GM06990 (cell line): ENCODE results near the gene RASD2.

Experiments
- DNase-seq: peaks from one replicate; pipeline ENCODE4 v3.0.0-alpha.2; 2011; ENCODE audit not compliant: insufficient read length; ENCODE audit errors: extremely low read depth
- H3K27me3 ChIP-seq: replicated peaks from 2 replicates; pipeline ENCODE4 v1.6.0; 2011; ENCODE audit warnings: low read length; ENCODE audit not compliant: control insufficient read depth, insufficient read depth
- H3K36me3 ChIP-seq: 2 replicates; pipeline ENCODE4 v1.5.1; 2011; ENCODE audit warnings: low read length; ENCODE audit not compliant: control insufficient read depth, insufficient read depth
- H3K4me3 ChIP-seq: replicated peaks from 2 replicates; pipeline ENCODE4 v1.5.1; 2011; ENCODE audit warnings: low read depth, mild to moderate bottlenecking, control low read depth, low read length
- CTCF ChIP-seq: IDR thresholded peaks from 2 replicates; pipeline ENCODE4 v1.5.1; 2011; ENCODE audit warnings: low read length, control low read depth, mild to moderate bottlenecking, inconsistent platforms; ENCODE audit not compliant: insufficient read depth, poor library complexity, severe bottlenecking

Gene RASD2

DNA sequence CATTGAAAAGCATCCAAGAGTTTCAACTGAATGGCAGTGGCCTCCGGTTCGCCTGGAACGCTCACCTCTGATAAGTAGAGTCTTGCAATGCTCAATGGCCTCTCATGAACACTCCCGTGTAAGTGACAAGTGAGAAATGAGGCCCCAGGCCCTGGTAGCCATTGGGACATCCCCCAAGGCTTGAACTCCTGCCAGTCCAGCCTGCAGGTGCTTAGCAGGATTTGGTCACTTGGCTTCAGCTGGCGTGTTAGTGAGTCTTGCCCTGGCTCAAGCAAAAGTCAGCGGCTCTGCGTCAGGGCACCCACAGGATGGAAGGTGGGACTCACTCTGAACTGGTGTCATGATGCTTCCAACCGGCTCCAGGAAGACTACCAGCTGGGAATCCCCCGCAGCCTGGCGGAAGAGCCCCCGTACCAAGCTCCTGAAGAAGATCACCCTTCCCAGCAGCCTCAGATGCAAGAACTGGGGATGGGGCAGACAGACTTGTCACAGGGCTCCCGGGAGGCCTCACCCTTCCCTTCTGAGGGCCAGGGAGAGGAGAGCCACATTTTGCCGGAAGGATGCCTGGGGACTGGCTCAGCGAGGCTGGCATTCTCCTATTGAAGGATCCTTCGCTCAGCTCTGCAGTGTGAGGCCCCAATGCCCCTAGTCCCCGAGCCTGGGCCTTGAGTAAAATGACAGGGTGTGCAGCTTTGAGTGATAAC lies 57.2 kb downstream of the RASD2 start:
- H3K27me3 ChIP-seq: no peaks in the 10 kb centered on the region
- no peak for TF ChIP-seq CTCF
- no peaks in the 10 kb centered on the region for H3K36me3 ChIP-seq
- no peak for DNase-seq
- no peak overlapping the region for H3K4me3 ChIP-seq

GRCh38 chr22:35598396-35598710 lies 57.7 kb downstream of the RASD2 start:
- Histone ChIP-seq H3K27me3 (no peaks in the 10 kb centered on the region), H3K36me3 (no peaks in the 10 kb centered on the region), H3K4me3 (no peak overlapping the region)
- TF ChIP-seq CTCF: no peak
- DNase-seq: no peak

- no peak for DNase-seq
- Histone ChIP-seq H3K4me3 (no peak overlapping the region), H3K27me3 (no peaks in the 10 kb centered on the region), H3K36me3 (no peaks in the 10 kb centered on the region)
- no peak for TF ChIP-seq CTCF
Observed at GRCh38 chr22:35599364-35599763, 58.7 kb downstream of the RASD2 start.

GRCh38 chr22:35600476-35600875 lies 59.8 kb downstream of the RASD2 start:
- Histone ChIP-seq H3K36me3 (no peaks in the 10 kb centered on the region), H3K4me3 (no peak overlapping the region), H3K27me3 (no peaks in the 10 kb centered on the region)
- TF ChIP-seq CTCF: no peak
- DNase-seq: no peak

- no peak for DNase-seq
- H3K27me3 ChIP-seq: peaks cover 1% of the 10 kb centered on the region
- no peaks in the 10 kb centered on the region for H3K36me3 ChIP-seq
- no peak for TF ChIP-seq CTCF
- H3K4me3 ChIP-seq: no peak overlapping the region
Observed at GRCh38 chr22:35601013-35601580, 60.5 kb downstream of the RASD2 start.
